ENCODE results near the gene SRPK2.

The SRPK2 gene

DNA sequence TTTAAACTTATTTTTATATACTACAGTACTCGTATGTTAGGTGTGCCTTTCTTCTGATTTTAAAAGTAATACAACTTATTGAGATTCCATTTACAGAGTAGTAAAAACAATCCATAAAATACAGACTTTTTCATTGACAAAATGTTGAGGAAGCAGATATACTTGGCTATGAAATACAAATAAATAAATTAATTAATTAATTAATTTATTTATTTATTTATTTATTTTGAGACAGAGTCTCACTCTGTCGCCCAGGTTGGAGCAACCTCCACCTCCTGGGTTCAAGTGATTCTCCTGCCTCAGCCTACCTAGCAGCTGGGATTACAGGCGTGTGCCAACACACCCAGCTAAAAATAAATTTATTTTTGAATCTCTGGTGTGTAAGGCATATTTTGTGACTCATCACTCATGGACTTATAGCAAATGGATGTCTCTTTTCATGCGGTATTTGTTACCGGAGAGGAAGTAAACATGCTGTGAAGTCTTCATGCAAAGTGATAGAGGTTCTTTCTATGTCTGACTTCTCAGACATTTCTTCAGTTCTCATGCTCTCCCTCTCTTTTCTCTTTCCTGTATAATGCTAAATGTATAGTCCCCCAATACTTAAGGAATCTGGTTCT, 20.2 kb upstream of the SRPK2 start:
- no peak overlapping the region for H3K4me3 ChIP-seq (ENCODE audit: low read length)
- DNase-seq (ENCODE audit: low read depth): no peak
- TF ChIP-seq CTCF (conservative IDR thresholded peaks at IDR 0.05; ENCODE audit: low read depth, low read length): no peak

DNA sequence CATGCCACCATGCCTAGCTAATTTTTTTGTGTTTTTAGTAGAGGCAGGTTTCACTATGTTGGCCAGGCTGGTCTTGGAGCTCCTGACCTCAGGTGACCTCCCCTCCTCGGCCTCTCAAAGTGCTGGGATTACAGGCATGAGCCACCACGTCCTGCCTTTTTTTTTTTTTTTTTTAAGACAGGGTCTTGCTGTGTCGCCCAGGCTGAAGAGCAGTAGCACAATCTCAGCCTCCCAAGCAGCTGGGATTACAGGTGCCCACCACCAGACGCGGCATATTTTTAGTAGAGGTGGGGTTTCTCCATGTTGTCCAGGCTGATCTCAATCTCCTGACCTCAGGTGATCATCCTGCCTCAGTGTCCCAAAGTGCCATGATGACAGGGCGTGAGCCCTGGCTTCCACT, 14.4 kb upstream of the SRPK2 start:
- no peak for TF ChIP-seq CTCF (conservative IDR thresholded peaks at IDR 0.05; ENCODE audit: low read depth, low read length)
- no peak overlapping the region for H3K4me3 ChIP-seq (ENCODE audit: low read length)
- DNase-seq (ENCODE audit: low read depth): no peak

DNA sequence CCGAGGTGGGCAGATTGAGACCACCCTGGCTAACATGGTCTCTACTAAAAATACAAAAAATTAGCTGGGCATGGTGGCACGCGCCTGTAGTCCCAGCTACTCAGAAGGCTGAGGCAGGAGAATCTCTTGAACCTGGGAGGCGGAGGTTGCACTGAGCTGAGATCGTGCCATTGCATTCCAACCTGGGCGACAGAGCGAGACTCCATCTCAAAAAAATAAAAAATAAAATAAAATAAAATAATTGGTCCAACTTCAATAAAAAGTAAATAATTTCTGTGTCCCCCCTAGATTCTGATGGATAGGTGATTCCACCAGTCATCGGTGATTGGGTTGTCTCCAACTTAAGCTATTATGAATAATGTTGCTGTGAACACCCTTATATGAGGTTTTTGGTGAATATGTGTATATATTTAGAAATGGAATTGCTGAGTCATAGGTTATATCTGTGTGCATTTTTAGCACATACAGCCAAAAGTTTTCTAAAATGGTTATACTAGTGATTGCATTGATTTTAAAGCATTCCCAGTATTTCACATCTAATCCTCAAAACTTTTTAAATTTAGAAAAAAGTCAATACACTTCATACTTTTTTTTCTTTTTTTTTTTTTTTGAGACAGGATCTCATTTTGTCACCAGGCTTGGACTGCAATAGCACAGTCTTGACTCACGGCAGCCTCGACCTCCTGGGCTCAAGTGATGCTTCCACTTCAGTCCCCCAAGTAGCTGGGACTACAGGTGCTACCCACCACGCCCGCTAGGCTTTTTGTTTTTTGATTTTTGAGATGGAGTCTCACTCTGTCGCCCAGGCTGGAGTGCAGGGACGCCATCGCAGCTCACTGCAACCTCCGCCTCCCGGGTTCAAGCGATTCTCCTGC, 13.7 kb upstream of the SRPK2 start:
- H3K4me3 ChIP-seq (ENCODE audit: low read length): no peak overlapping the region
- no peak for TF ChIP-seq CTCF (conservative IDR thresholded peaks at IDR 0.05; ENCODE audit: low read depth, low read length)
- no peak for DNase-seq (ENCODE audit: low read depth)

GRCh38 chr7:105399043-105399725, 10.5 kb upstream of the SRPK2 start:
- no peak overlapping the region for H3K4me3 ChIP-seq (ENCODE audit: low read length)
- TF ChIP-seq CTCF (conservative IDR thresholded peaks at IDR 0.05; ENCODE audit: low read depth, low read length): peak; percentile 51
- DNase-seq (ENCODE audit: low read depth): no peak

- H3K4me3 ChIP-seq (ENCODE audit: low read length): no peak overlapping the region
- no peak for TF ChIP-seq CTCF (conservative IDR thresholded peaks at IDR 0.05; ENCODE audit: low read depth, low read length)
- no peak for DNase-seq (ENCODE audit: low read depth)
These were observed 7.8 kb upstream of the SRPK2 start for GRCh38 chr7:105396566-105396965.

- no peak for TF ChIP-seq CTCF (conservative IDR thresholded peaks at IDR 0.05; ENCODE audit: low read depth, low read length)
- no peak for DNase-seq (ENCODE audit: low read depth)
- no peak overlapping the region for H3K4me3 ChIP-seq (ENCODE audit: low read length)
These were observed 2.7 kb upstream of the SRPK2 start for GRCh38 chr7:105391429-105391828.

Data from retinal pigment epithelial cell (primary cell).